HG02970 (cell line): ENCODE results near the gene PIP5KL1.

Experiments
- ATAC-seq: cut with Tn5 transposase; IDR thresholded peaks from one replicate; pipeline ENCODE4 v1.9.1; 2021; ENCODE audit warnings: mild to moderate bottlenecking, moderate library complexity, moderate number of reproducible peaks; ENCODE audit not compliant: unreplicated experiment, low FRiP score

The PIP5KL1 gene

DNA sequence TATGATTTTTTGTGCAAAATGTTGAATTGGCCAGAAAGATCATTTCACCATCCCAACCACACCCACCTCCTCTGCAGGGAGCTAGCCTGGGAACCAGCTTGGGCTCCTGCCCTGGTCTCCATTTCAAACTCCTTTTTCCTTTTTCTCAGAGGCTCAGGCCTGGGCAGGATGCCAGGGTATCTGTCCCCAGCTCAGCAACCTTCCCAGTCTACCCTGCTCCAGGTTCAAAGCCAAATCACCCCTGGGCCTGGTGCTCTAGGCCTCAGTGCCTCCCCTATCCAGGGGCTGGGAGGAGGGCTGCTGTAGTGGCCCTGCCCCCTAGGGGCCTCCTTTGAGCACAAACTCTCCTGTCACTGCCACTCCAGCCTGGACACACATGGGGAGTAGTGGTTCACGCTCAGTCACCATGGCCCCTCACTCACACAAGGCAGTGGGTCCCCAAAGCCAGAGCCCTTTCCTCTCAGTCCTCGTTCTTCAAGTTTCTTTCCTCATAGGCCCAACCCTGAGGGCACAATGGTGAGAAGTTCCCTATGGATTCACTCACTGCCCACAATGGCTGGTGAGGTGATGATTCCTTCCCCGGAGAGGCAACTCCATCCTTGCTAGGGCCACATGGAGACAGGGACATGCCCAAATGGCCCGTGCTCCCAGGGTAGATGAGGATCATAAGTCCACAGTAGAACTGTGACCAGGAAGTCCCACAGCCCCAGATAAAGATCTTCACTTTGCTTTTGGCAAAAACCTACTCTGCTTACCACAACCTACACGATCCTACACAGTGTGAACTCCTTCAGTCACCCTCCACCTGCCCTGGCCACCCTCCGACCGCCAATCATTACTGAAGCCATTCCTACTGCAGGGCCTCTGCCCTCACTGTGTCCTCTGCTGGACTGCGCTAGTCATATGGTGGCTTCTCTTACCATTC, 12.1 kb downstream of the PIP5KL1 start:
- no peak for ATAC-seq

DNA sequence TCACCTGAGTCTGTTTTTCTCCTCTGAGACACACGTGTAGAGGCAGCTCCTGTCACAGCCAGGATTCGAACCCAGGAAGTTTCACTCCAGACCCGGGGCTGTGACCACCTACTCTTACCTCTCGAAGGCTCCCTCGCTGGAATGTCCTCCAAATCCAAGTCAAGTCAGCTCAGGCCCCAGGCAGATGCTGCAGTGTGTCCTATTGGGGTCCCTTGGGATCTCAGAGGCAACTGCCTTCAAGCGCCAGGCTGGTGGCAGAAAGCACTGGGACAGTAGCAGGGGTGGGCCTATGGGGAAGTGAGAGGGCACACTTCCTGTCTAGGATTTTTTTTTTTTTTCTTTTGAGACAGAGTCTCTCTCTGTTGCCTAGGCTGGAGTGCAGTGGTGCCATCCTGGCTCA, 13.0 kb downstream of the PIP5KL1 start:
- ATAC-seq: no peak

DNA sequence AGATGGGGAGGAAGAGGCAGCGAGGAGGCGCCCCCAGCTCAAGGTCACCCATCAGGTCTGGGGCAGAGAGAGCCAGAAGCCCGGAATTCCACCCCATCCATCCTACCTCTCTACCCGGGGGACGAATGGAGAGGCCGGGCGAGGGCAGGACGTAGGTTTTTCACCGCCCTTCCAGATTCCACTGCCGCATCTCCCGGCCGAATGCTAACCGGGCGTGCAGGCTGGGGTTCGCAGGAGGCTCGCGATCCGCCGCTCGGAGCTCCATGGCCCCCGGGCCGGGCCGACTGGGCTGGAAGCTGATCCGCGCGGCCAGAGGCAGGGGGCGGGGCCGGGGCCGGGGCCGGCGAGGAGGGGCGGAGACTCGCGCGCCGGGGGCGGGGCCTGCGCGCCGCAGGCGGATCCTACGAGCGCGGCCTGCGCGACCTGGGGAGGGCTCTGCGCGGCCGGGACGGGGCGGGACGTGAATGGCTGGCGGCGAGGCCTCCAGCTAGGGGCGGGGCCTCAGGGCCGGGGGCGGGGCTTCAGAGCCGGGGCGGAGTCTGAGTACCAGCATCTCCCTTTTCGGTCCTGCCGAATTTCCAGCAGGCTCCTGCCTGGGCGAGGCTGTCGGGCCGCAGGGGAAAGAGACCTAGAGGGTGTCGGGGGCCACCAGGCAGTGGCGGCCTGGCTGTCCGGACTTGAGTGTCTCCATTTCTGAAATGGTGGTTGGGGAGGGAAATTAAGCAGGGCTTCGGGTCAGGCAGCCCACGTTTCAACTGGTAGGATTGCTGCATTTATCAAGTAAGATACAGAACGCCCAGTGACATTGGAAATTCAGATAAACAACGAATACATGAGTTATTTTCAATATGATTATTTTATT, 13.6 kb downstream of the PIP5KL1 start, which contains the start of gene ST6GALNAC4:
ST6GALNAC4 (minus strand) TSS at position 322 of the 862 bp plus-strand sequence. CDS start 622 bp downstream, outside the sequence.
- ATAC-seq: peak; percentile 63

GRCh38 chr9:127915801-127916719, 14.5 kb downstream of the PIP5KL1 start:
- no peak for ATAC-seq

DNA sequence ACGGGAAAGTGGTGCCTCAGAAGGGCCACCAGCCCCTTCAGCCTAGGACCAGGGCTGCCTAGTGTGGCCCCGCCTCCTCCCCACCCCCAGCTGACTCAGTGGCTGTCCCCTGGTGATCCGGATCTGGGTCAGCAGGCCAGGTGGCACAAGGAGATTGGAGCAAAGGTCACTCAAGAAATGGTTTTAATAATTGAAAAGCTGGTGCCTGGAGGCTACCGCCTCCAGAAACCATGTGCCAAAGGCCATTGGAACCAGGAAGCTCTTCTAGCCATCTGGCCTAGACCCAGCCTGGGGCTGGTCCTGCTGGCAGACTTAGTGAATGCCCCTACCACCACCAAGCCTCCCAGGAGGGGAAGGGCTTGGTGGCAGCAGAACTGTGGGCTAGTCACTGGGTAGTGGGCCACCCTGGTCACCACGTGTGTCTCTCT, 15.2 kb downstream of the PIP5KL1 start:
- no peak for ATAC-seq

- no peak for ATAC-seq
Observed at GRCh38 chr9:127913682-127914081, 16.9 kb downstream of the PIP5KL1 start.

- no peak for ATAC-seq
Observed at GRCh38 chr9:127912882-127913281, 17.7 kb downstream of the PIP5KL1 start.

DNA sequence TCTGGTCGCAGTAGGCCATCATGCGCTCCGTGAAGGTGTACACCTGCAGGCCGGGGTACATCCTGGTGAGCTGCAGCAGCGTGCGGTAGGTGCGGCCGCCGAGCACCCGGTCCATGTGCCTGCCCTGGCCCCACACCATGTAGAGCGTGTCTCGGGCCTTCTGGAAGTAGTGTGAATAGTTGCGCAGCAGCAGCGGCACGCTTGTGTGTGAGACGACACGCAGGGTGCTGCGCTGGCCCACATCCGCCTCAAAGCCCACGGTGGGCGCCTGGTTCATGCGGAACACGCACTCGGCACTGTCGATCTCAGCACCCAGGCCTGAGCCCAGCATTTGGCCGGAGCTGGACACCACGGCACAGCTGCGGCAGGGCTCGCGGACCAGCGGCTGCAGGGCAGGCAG, 18.3 kb downstream of the PIP5KL1 start:
- no peak for ATAC-seq

- ATAC-seq: no peak
Observed at GRCh38 chr9:127910613-127911205, 19.9 kb downstream of the PIP5KL1 start.

- ATAC-seq: no peak
Observed at GRCh38 chr9:127909839-127910273, 20.7 kb downstream of the PIP5KL1 start.

DNA sequence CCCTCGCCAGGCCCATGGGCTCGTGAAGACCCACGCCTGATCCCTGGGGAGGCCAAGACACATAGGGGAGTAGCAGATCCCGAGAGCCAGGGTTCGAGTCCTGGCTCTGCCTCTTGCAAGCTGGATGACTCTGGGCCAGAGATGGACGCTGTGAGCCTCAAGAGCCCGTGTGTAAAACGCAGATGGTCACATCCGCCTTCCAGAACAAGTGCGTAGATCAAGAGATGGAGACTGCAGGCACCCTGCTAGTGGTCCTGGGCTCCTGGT, 22.0 kb downstream of the PIP5KL1 start:
- no peak for ATAC-seq

GRCh38 chr9:127907867-127908659, 22.5 kb downstream of the PIP5KL1 start:
- ATAC-seq: no peak

DNA sequence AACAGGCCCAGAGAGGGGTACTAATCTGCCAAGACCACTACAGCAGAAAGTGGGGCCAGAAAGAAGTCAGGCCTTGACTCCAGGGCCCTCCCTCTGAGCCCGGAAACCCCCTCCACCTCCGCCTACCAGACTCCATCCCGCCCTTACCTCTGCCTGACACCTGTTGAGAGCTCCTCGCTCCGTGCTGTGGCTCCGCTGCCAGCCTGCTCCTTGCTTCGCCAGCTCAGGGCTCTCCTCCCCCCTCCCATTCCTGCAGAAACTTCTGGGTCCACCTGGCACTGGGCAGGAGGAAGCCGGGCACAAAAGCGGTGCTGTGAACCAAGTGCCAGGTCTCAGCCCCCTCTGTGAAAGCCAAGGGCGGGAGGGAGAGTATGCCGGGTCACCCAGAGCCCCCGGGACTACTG, 24.8 kb downstream of the PIP5KL1 start:
- ATAC-seq: no peak

DNA sequence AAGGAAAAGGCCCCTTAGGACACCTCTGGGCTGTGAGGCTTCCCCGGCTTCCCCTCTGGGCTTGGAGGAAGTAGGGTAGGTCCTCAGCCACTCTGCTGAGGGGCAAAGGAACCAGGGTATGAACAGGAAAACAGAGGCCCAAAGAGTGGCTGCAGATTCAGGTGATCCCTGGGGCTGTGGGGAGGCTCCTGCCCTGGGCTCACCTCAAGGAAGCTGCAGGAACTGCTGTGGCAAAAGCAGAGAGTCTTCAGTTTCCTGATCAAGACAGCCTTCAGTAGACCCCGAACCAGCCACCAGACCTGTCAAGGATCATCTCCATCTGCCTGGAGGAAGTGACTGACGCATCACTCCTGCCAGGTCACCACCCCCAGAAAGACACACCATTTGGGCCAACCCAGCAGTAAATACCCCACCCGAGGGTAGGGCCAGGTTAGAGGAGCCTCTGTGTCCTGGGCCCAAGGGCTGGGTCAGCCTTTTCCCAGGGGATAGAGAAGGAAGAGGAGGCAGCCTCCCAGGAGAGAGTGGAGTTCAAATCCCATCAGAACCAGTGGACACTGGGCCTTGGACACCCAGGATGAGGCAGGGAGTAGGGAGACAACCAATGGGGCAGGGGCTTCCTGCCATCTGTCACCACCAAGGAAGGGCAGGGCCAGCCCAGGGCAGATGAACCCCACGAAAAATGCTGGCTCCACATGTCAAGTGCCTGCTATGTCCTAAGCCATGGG, 25.4 kb downstream of the PIP5KL1 start:
- ATAC-seq: no peak

DNA sequence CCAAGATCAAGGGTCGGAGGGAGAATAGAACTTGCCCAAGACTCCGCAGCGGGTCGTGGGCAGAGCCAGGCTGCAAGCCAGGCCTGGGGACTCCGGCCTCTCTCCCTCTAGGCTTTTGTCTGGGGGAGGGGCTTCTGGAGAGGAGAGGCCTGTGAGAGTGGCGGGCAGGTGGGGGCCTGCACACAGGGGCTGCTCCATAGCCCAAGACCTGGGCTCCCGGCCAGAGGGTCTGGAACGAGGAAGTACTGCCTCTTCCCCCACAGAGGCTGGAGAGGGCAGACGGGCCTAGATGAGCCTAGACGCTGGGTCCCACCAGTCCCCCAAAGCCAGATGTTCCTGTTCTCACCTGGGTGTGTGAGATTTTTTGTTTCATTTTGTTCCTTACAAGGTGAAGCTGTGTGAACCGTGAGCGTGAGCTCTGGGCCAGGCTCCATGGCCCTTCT, 26.0 kb downstream of the PIP5KL1 start:
- ATAC-seq: no peak

DNA sequence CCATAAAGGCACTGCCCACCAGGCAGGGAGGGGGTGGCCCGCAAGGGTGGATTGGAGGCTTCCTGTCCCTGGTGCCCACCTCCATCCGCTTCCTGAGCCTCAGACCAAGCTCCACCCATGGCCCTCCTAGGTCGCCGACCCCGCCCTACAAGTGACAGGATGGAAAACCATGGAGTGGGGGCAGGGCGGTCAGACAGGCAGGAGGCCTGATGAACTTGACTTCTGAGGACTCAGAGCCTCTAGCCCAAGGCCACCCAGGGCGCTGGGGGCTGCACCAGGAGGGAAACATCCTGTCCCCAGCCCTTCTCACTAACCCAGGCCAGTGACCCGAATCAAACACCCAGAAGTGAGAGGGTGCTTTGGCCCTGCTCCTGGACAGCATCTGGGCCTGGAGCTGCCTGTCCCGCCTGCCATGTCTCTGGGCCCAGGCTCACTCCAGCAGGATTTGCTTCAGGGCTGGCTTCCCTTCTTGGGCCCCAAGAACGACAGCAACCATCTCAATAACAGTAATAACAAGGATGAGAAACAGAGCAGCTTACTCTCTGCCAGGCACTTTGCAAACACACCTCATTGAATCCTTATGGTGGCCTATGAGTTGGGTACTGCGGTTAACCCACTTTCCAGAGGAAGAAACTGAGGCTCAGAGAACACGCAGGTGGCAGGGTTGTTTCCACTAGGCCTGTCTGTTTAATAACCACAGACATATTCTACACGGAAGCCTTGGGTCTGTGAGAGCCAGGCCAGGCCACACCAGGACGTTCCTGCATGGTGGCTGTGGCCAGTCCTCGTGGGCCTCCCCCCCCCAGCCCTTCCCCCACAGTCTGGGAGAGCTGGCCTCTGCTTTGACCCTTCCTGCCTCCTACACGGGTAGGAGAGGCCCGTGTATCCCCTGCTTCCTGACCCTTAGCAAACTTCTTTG, 26.8 kb downstream of the PIP5KL1 start:
- ATAC-seq: no peak
